MM.1S (cell line): ENCODE results near the gene SGK1.

Source experiments
- DNase-seq: peaks from one replicate; pipeline ENCODE4 v3.0.0-alpha.2; 2015
- H2AFZ ChIP-seq: fragments of 300-600 bp; sonication (generic); 2 replicates; pipeline ENCODE4 v1.6.0; 2016; ENCODE audit warnings: antibody characterized with exemption, low read length
- H3F3A ChIP-seq: fragments of 300-600 bp; sonication (generic); 2 replicates; pipeline ENCODE4 v1.6.1; 2016; ENCODE audit warnings: mild to moderate bottlenecking, antibody characterized with exemption, low read length, moderate library complexity, mixed read lengths; ENCODE audit not compliant: insufficient read depth
- H3K27ac ChIP-seq: fragments of 300-600 bp; sonication (generic); 2 replicates; pipeline ENCODE4 v1.5.1; 2016; ENCODE audit warnings: mild to moderate bottlenecking, low read length
- H3K27me3 ChIP-seq: fragments of 300-600 bp; sonication (generic); replicated peaks from 2 replicates; pipeline ENCODE4 v1.6.0; 2016; ENCODE audit warnings: low read length; ENCODE audit not compliant: insufficient read depth
- H3K36me3 ChIP-seq: fragments of 300-600 bp; sonication (generic); replicated peaks from 2 replicates; pipeline ENCODE4 v1.6.1; 2016; ENCODE audit warnings: mild to moderate bottlenecking, low read length, mixed read lengths; ENCODE audit not compliant: insufficient read depth
- H3K4me1 ChIP-seq: fragments of 300-600 bp; sonication (generic); 2 replicates; pipeline ENCODE4 v1.6.1; 2016; ENCODE audit warnings: low read length, mixed read lengths
- H3K4me2 ChIP-seq: fragments of 300-600 bp; sonication (generic); 2 replicates; pipeline ENCODE4 v1.6.0; 2016; ENCODE audit warnings: low read depth, low read length
- H3K4me3 ChIP-seq: fragments of 300-600 bp; sonication (generic); 2 replicates; pipeline ENCODE4 v1.5.1; 2016; ENCODE audit warnings: low read length, mixed read lengths
- H3K79me2 ChIP-seq: fragments of 300-600 bp; sonication (generic); 2 replicates; pipeline ENCODE4 v1.6.1; 2016; ENCODE audit warnings: mixed run types, low read length, mixed read lengths
- H3K9ac ChIP-seq: fragments of 300-600 bp; sonication (generic); 2 replicates; pipeline ENCODE4 v1.6.1; 2016; ENCODE audit warnings: low read length, mixed read lengths
- H3K9me2 ChIP-seq: fragments of 300-600 bp; sonication (generic); replicated peaks from 2 replicates; pipeline ENCODE4 v1.6.1; 2016; ENCODE audit warnings: mild to moderate bottlenecking, low read length, mixed read lengths; ENCODE audit not compliant: insufficient read depth
- H3K9me3 ChIP-seq: fragments of 300-600 bp; sonication (generic); replicated peaks from 2 replicates; pipeline ENCODE4 v1.6.1; 2016; ENCODE audit warnings: mild to moderate bottlenecking, low read length, mixed read lengths; ENCODE audit not compliant: insufficient read depth
- H4K20me1 ChIP-seq: fragments of 300-600 bp; sonication (generic); 2 replicates; pipeline ENCODE4 v1.6.1; 2016; ENCODE audit warnings: mild to moderate bottlenecking, low read length, moderate library complexity, mixed read lengths; ENCODE audit not compliant: insufficient read depth
- EZH2 ChIP-seq: fragments of 300-600 bp; sonication (generic); optimal IDR thresholded peaks from 2 replicates; pipeline ENCODE3; 2017; ENCODE audit warnings: low read depth, mild to moderate bottlenecking, antibody characterized with exemption, low read length, mixed read lengths
- EZH2phosphoT487 ChIP-seq: fragments of 300-600 bp; sonication (generic); IDR thresholded peaks from 2 replicates; pipeline ENCODE4 v1.6.1; 2018; ENCODE audit warnings: antibody characterized with exemption, low read length
- TF ChIP-seq, protein P1 (sequence below): fragments of 300-600 bp; sonication (generic); IDR thresholded peaks from 2 replicates; pipeline ENCODE4 v1.5.1; 2016; ENCODE audit warnings: antibody characterized with exemption, low read length, mixed read lengths

The SGK1 gene

DNA sequence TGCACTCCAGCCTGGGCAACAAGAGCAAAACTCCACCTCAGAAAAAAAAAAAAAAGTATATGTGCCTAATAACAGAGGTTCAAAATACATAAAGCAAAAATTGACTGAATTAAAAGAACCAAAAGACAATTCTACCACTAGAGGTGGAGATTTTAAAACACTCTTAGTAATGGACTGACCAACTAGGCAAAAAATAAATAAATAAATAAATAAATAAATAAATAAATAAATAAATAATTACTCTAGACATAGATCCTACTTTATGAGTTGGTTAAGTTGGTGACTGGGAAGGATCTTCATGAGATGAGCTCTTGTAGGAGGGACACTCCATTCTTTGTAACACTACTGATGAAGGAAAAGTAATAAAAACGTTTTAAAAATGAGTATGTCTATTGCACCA is 113.9 kb downstream of the SGK1 start:
- TF ChIP-seq EZH2phosphoT487 (no peak), EZH2 (no peak)
- TF ChIP-seq, protein P1, sequence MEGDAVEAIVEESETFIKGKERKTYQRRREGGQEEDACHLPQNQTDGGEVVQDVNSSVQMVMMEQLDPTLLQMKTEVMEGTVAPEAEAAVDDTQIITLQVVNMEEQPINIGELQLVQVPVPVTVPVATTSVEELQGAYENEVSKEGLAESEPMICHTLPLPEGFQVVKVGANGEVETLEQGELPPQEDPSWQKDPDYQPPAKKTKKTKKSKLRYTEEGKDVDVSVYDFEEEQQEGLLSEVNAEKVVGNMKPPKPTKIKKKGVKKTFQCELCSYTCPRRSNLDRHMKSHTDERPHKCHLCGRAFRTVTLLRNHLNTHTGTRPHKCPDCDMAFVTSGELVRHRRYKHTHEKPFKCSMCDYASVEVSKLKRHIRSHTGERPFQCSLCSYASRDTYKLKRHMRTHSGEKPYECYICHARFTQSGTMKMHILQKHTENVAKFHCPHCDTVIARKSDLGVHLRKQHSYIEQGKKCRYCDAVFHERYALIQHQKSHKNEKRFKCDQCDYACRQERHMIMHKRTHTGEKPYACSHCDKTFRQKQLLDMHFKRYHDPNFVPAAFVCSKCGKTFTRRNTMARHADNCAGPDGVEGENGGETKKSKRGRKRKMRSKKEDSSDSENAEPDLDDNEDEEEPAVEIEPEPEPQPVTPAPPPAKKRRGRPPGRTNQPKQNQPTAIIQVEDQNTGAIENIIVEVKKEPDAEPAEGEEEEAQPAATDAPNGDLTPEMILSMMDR: no peak
- no peaks in the 10 kb centered on the region for H4K20me1 ChIP-seq

DNA sequence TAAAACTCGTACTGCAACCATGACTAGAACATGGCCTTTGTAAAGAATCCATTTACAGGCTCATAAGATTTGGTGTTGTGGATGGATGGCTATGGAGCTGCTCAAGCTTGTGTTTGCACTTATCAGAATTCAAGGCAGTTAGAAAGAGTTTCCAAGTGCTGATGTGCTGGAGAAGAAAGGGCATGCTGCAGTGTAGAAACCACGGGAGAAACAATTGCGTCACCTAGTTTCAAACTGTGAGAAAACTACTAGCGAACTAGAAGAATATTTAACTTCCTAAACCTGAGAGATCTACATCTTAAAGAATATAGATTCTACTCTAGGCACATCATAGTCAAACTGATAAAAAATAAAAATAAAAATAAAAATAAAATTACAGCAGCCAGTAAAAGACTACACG is 116.2 kb downstream of the SGK1 start:
- H3K4me3 ChIP-seq: no peak overlapping the region
- no peaks in the 10 kb centered on the region for H3K36me3 ChIP-seq
- H3K27me3 ChIP-seq: no peaks in the 10 kb centered on the region
- peaks cover 5% of the 10 kb centered on the region for H3F3A ChIP-seq
- TF ChIP-seq EZH2phosphoT487: no peak
- no peak for TF ChIP-seq EZH2
- TF ChIP-seq, protein P1: no peak
- H3K9me3 ChIP-seq: no peaks in the 10 kb centered on the region
- H3K27ac ChIP-seq: no peak overlapping the region
- no peak overlapping the region for H3K4me2 ChIP-seq
- no peak for DNase-seq
- no peak overlapping the region for H3K9ac ChIP-seq
- H2AFZ ChIP-seq: no peak overlapping the region
- H4K20me1 ChIP-seq: no peaks in the 10 kb centered on the region
- no peaks in the 10 kb centered on the region for H3K79me2 ChIP-seq
- no peaks in the 10 kb centered on the region for H3K9me2 ChIP-seq
- H3K4me1 ChIP-seq: peaks cover 14% of the 10 kb centered on the region

More for the DNA sequence above, 113.9 kb downstream of the SGK1 start:
- Histone ChIP-seq H3K4me2 (no peak overlapping the region), H2AFZ (no peak overlapping the region), H3K9ac (no peak overlapping the region), H3K79me2 (no peaks in the 10 kb centered on the region), H3K4me3 (no peak overlapping the region), H3F3A (no peaks in the 10 kb centered on the region), H3K9me3 (no peaks in the 10 kb centered on the region), H3K27ac (no peak overlapping the region), H3K9me2 (no peaks in the 10 kb centered on the region), H3K36me3 (no peaks in the 10 kb centered on the region), H3K27me3 (no peaks in the 10 kb centered on the region), H3K4me1 (peaks cover 7% of the 10 kb centered on the region; the same call in 1 of the 2 replicates)
- no peak for DNase-seq

DNA sequence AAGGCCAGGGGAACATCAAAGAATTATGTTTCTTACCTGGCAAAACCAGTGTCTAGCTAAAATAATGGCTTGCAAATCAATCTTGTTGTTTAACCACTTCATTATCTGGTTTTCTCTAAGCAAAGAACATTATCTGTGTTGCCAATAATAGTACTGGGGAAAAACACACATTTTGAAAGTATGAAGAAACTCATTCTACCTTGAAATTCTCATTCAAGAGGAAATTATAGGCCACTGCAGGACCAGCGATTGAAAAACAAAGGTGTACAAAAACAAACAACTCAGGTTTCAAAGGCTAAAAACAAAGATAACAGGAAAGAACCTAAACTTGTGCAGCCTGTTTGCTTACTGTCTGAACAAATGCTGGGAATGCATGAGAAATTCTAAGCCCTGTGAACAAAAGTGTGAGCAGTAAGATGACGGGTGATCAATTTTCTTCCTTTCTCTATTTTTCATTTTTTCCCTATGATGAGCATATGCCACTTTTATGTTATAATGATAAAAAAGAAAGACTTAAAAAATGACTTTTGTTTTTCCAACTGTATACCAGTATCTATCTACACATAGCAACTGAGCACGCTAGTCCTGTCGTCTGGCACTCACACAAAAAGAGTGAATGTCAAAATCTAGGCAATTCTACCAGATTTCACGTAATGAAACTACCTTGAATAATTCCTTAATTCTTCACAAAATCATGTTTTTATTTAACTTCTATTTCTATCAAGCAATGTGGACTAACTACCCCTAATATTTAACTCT is 117.9 kb downstream of the SGK1 start:
- H3K27me3 ChIP-seq: no peaks in the 10 kb centered on the region
- no peak overlapping the region for H3K9ac ChIP-seq
- no peaks in the 10 kb centered on the region for H3K9me2 ChIP-seq
- H3K4me1 ChIP-seq: peaks cover 27% of the 10 kb centered on the region
- H3F3A ChIP-seq: peaks cover 8% of the 10 kb centered on the region
- no peaks in the 10 kb centered on the region for H3K9me3 ChIP-seq
- H3K79me2 ChIP-seq: no peaks in the 10 kb centered on the region
- no peaks in the 10 kb centered on the region for H4K20me1 ChIP-seq
- 0 out of 2 replicates have a peak overlapping the region, but pooled peaks have one; percentile 13 for H2AFZ ChIP-seq
- H3K4me2 ChIP-seq: peak overlapping the region; percentile 8; the same call in 1 of the 2 replicates
- H3K36me3 ChIP-seq: no peaks in the 10 kb centered on the region
- no peak overlapping the region for H3K4me3 ChIP-seq
- no peak for DNase-seq
- TF ChIP-seq EZH2 (no peak), EZH2phosphoT487 (no peak)
- TF ChIP-seq, protein P1: no peak
- H3K27ac ChIP-seq: peak overlapping the region; percentile 8; the same call in 1 of the 2 replicates
